PC-9 (cell line): ENCODE results near the gene NLGN4X. TPM values are rescaled to one million over a fixed set of nuclear protein-coding genes. Genes with fewer than 3 reads are reported as not detected.

Experiments used
- BruUV-seq: library from RNA; stranded (reverse); fragments of 400-500 nt; replicated peaks from 2 replicates; lab custom pipeline; 2021; lab: Mats Ljungman, UMichigan
- CTCF ChIA-PET: fragments of 300-600 bp; sonication (Branson Sonifier 250); formaldehyde crosslinking; loops from one replicate; lab custom pipeline; 2022; ENCODE audit warnings: antibody characterized with exemption; lab: Charles Lee
- POLR2A ChIA-PET: fragments of 300-600 bp; sonication (Branson Sonifier 250); formaldehyde crosslinking; loops from one replicate; lab custom pipeline; 2022; ENCODE audit warnings: antibody characterized with exemption; ENCODE audit not compliant: unreplicated experiment; lab: Charles Lee
- DNase-seq, 2 experiments: peaks; one replicate each; pipeline versions ENCODE4 v3.0.0 to v3.0.0-alpha.2; 2015 to 2022; ENCODE audit warnings: mixed read lengths in 1 of 2
- H2AFZ ChIP-seq: fragments of 200-600 bp; sonication (generic); 2 replicates; pipeline ENCODE4 v1.8.1; 2017; ENCODE audit warnings: antibody characterized with exemption
- H3F3A ChIP-seq: fragments of 200-600 bp; sonication (generic); 2 replicates; pipeline ENCODE4 v1.8.1; 2017; ENCODE audit warnings: antibody characterized with exemption, mild to moderate bottlenecking, low read depth; ENCODE audit not compliant: insufficient read depth
- H3K27ac ChIP-seq: fragments of 200-600 bp; sonication (generic); 2 replicates; pipeline ENCODE4 v1.6.1; 2016; ENCODE audit warnings: mixed run types
- H3K27me3 ChIP-seq: fragments of 200-600 bp; sonication (generic); 2 replicates; pipeline ENCODE4 v1.6.1; 2016; ENCODE audit warnings: low read depth, mixed run types; ENCODE audit not compliant: insufficient read depth
- H3K36me3 ChIP-seq: fragments of 200-600 bp; sonication (generic); 2 replicates; pipeline ENCODE4 v1.6.1; 2016; ENCODE audit warnings: low read depth, mixed run types
- H3K4me1 ChIP-seq: fragments of 200-600 bp; sonication (generic); replicated peaks from 2 replicates; pipeline ENCODE4 v1.6.1; 2016; ENCODE audit warnings: mixed run types; ENCODE audit not compliant: insufficient read depth
- H3K4me2 ChIP-seq: fragments of 200-600 bp; sonication (generic); 2 replicates; pipeline ENCODE4 v1.6.1; 2017; ENCODE audit warnings: mixed run types
- H3K4me3 ChIP-seq: fragments of 200-600 bp; sonication (generic); 2 replicates; pipeline ENCODE4 v1.6.1; 2016; ENCODE audit warnings: mixed run types
- H3K79me2 ChIP-seq: fragments of 200-600 bp; sonication (generic); 2 replicates; pipeline ENCODE4 v1.6.1; 2017; ENCODE audit warnings: low read depth, mixed run types
- H3K9me2 ChIP-seq: fragments of 200-600 bp; sonication (generic); 2 replicates; pipeline ENCODE4 v1.8.1; 2017; ENCODE audit warnings: mild to moderate bottlenecking; ENCODE audit not compliant: insufficient read depth
- H3K9me3 ChIP-seq: fragments of 200-600 bp; sonication (generic); 2 replicates; pipeline ENCODE4 v1.8.1; 2016; ENCODE audit warnings: low read depth; ENCODE audit not compliant: insufficient read depth
- H4K20me1 ChIP-seq: fragments of 200-600 bp; sonication (generic); 2 replicates; pipeline ENCODE4 v1.8.1; 2017; ENCODE audit not compliant: insufficient read depth
- EZH2 ChIP-seq: fragments of 200-600 bp; sonication (generic); IDR thresholded peaks from 2 replicates; pipeline ENCODE4 v1.8.0; 2017; ENCODE audit warnings: antibody characterized with exemption, low read depth
- intact Hi-C: fragments of 100-400 bp; cut with micrococcal nuclease; formaldehyde crosslinking; loops from one replicate; pipeline ENCODE4 v1.10.0; 2022; ENCODE audit not compliant: unreplicated experiment
- total RNA-seq: library from RNA; stranded (reverse); gene quantifications from 2 replicates; pipeline ENCODE4 v1.2.3, GENCODE V29; 2021
- TF ChIP-seq, protein P1 (sequence below): fragments of 200-600 bp; sonication (generic); conservative IDR thresholded peaks from 2 replicates; pipeline ENCODE4 v1.6.1; 2017; ENCODE audit warnings: mixed run types, antibody characterized with exemption, mild to moderate bottlenecking, moderate library complexity

The NLGN4X gene
- total RNA-seq, 1 experiment from 2014 or later = 0.31 TPM

DNA sequence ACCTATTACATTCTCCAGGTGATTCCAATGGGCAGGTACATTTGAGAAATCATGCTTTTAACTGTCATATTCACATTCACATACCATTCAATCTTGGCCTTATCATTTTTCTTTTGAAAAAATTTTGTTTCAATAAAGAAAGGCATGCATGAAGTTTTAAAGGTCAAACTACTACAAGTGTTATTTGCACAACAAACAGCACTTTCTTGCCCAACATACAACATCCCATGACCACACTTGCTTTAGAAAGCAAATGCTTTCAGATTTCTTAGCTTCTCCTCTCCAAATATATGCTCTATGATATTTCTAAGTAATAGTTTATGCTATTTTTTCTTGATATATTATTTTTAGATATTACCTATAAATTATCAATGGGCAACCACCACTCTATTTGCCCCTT lies 58.2 kb downstream of the NLGN4X start:
- no peaks in the 10 kb centered on the region for H3K36me3 ChIP-seq
- H3K9me2 ChIP-seq = no peaks in the 10 kb centered on the region
- no peaks in the 10 kb centered on the region for H3F3A ChIP-seq
- H4K20me1 ChIP-seq = no peaks in the 10 kb centered on the region
- H3K79me2 ChIP-seq = no peaks in the 10 kb centered on the region
- DNase-seq = no peak
- intact Hi-C loops = no loop called here
- no peaks in the 10 kb centered on the region for H3K9me3 ChIP-seq
- no peaks in the 10 kb centered on the region for H3K27me3 ChIP-seq
- no peak overlapping the region for H2AFZ ChIP-seq
- no peak overlapping the region for H3K4me3 ChIP-seq
- H3K4me2 ChIP-seq = no peak overlapping the region
- POLR2A ChIA-PET = no interaction called here
- BruUV-seq = no TSS peak
- CTCF ChIA-PET = no interaction called here
- H3K27ac ChIP-seq = no peak overlapping the region
- no peak for TF ChIP-seq EZH2
- TF ChIP-seq, protein P1, sequence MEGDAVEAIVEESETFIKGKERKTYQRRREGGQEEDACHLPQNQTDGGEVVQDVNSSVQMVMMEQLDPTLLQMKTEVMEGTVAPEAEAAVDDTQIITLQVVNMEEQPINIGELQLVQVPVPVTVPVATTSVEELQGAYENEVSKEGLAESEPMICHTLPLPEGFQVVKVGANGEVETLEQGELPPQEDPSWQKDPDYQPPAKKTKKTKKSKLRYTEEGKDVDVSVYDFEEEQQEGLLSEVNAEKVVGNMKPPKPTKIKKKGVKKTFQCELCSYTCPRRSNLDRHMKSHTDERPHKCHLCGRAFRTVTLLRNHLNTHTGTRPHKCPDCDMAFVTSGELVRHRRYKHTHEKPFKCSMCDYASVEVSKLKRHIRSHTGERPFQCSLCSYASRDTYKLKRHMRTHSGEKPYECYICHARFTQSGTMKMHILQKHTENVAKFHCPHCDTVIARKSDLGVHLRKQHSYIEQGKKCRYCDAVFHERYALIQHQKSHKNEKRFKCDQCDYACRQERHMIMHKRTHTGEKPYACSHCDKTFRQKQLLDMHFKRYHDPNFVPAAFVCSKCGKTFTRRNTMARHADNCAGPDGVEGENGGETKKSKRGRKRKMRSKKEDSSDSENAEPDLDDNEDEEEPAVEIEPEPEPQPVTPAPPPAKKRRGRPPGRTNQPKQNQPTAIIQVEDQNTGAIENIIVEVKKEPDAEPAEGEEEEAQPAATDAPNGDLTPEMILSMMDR = no peak
- no peaks in the 10 kb centered on the region for H3K4me1 ChIP-seq

DNA sequence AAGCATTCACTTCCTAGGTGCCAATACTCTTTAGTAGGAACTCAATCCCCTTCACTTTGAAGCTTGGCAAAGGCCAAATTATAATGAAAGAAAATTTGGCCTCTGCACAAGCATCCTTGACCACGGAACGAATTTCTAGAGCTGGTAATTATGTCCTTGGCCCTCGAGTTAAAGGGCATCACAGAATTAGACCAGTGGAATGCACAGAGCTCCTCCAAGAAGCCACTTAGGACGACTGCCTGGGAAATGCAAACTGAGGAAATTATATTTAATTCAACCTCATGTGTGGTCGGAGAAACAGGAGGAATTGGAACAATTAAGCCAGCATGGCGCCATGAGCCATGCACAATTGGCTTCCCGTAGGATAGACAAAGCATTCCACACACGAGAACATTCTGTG lies 59.3 kb downstream of the NLGN4X start:
- ChIA-PET POLR2A (no interaction called here), CTCF (no interaction called here)

DNA sequence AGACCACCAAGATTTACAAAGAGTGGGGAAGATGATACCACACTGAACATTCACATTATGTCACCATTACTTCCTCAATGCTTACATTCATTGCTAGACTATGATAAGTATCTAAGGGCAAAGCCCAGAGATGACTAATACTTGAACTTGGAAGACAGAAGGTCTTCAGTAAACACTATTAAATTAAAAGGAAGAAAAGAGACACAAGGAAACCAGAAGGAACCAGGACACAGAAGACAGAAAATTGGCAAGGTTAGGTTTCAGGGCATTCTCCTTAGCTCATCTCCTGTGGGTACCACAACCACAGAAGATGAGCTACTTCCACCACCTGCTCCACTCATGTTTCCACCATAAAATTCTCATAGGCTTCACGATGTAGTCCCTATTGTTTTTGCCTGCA lies 64.9 kb downstream of the NLGN4X start:
- CTCF ChIA-PET = interaction anchor here (0.6 kb wide), 1 partner anchor 1778 kb away, joined by 3 read pairs; no protein-coding TSS in a partner anchor
- intact Hi-C loops = no loop called here
- BruUV-seq = no TSS peak
- no peak overlapping the region for H3K4me3 ChIP-seq
- H3K36me3 ChIP-seq = no peaks in the 10 kb centered on the region
- H2AFZ ChIP-seq = no peak overlapping the region
- H4K20me1 ChIP-seq = no peaks in the 10 kb centered on the region
- H3K4me1 ChIP-seq = 0 out of 2 replicates have a peak, but pooled peaks cover 7% of the 10 kb centered on the region
- H3K27me3 ChIP-seq = no peaks in the 10 kb centered on the region
- peak in 1 of 2 experiments; percentile 41 for DNase-seq
- H3K27ac ChIP-seq = no peak overlapping the region
- POLR2A ChIA-PET = no interaction called here
- H3K4me2 ChIP-seq = no peak overlapping the region
- no peaks in the 10 kb centered on the region for H3F3A ChIP-seq
- no peaks in the 10 kb centered on the region for H3K79me2 ChIP-seq
- H3K9me2 ChIP-seq = no peaks in the 10 kb centered on the region
- H3K9me3 ChIP-seq = no peaks in the 10 kb centered on the region
- TF ChIP-seq, protein P1 = no peak
- no peak for TF ChIP-seq EZH2

More for the DNA sequence above, 59.3 kb downstream of the NLGN4X start:
- no peak for DNase-seq
- BruUV-seq = no TSS peak
- Histone ChIP-seq H3K4me2 (no peak overlapping the region), H3K79me2 (no peaks in the 10 kb centered on the region), H3K9me3 (no peaks in the 10 kb centered on the region), H3K36me3 (no peaks in the 10 kb centered on the region), H3K9me2 (no peaks in the 10 kb centered on the region), H3K27ac (no peak overlapping the region), H2AFZ (no peak overlapping the region), H3F3A (no peaks in the 10 kb centered on the region), H3K27me3 (no peaks in the 10 kb centered on the region), H3K4me3 (no peak overlapping the region), H3K4me1 (0 out of 2 replicates have a peak, but pooled peaks cover under 1% of the 10 kb centered on the region), H4K20me1 (no peaks in the 10 kb centered on the region)
- intact Hi-C loops = no loop called here
- TF ChIP-seq EZH2 = no peak
- TF ChIP-seq, protein P1 = no peak
